ENCODE data around the gene ELMO1. TPM values are rescaled to one million over a fixed set of nuclear protein-coding genes. Genes with fewer than 3 reads are reported as not detected.

Gene ELMO1
- total RNA-seq, 1 experiment from 2014 or later: not detected

DNA sequence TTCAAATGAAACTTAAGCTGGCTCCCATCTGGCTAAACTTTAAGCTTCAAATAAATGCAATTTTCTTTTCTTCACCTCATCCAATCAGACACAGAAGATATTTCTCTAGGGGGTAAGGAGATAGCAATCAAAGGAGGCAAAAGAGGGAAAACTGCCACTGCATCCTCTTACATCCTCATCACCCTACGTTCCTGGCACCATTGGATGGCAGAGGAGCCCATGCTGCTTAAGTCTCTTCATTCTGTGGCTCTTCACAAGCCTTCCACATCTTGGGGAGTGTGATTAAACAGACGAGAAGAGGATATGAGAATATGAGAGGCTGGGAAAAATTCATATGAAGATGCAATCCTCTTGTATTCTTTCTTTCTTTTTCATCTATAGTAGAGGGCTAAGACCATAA, 378.6 kb downstream of the ELMO1 start:
- TF ChIP-seq EZH2 (IDR thresholded peaks at IDR 0.05; ENCODE audit: borderline replicate concordance, low read depth, low read length, poor library complexity, severe bottlenecking): no peak
- TF ChIP-seq, protein P1, sequence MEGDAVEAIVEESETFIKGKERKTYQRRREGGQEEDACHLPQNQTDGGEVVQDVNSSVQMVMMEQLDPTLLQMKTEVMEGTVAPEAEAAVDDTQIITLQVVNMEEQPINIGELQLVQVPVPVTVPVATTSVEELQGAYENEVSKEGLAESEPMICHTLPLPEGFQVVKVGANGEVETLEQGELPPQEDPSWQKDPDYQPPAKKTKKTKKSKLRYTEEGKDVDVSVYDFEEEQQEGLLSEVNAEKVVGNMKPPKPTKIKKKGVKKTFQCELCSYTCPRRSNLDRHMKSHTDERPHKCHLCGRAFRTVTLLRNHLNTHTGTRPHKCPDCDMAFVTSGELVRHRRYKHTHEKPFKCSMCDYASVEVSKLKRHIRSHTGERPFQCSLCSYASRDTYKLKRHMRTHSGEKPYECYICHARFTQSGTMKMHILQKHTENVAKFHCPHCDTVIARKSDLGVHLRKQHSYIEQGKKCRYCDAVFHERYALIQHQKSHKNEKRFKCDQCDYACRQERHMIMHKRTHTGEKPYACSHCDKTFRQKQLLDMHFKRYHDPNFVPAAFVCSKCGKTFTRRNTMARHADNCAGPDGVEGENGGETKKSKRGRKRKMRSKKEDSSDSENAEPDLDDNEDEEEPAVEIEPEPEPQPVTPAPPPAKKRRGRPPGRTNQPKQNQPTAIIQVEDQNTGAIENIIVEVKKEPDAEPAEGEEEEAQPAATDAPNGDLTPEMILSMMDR (conservative IDR thresholded peaks at IDR 0.05; ENCODE audit: low read depth, low read length): no peak
- DNase-seq (ENCODE audit: low spot score): no peak
- no peaks in the 10 kb centered on the region for H3K4me1 ChIP-seq (ENCODE audit: insufficient read depth, low read length, poor library complexity, severe bottlenecking)
- peaks cover 7% of the 10 kb centered on the region for H3K27me3 ChIP-seq (replicated peaks; ENCODE audit: insufficient read depth, low read depth, low read length, poor library complexity)
- intact Hi-C loops (cut with micrococcal nuclease; ENCODE audit: unreplicated experiment): no loop called here
- no peak overlapping the region for H3K4me3 ChIP-seq (ENCODE audit: low read depth, low read length, poor library complexity, severe bottlenecking)
- no TSS peak for BruUV-seq (replicated peaks)
- H3K27ac ChIP-seq (ENCODE audit: low read depth, low read length, poor library complexity, severe bottlenecking): no peak overlapping the region
- H3K36me3 ChIP-seq (ENCODE audit: insufficient read depth, low read length, poor library complexity, severe bottlenecking): no peaks in the 10 kb centered on the region
- ChIA-PET POLR2A (ENCODE audit: low non-redundant PET) (no interaction called here), CTCF (no interaction called here)
- no peaks in the 10 kb centered on the region for H3K9me3 ChIP-seq (ENCODE audit: low read depth, low read length, poor library complexity, severe bottlenecking)

DNA sequence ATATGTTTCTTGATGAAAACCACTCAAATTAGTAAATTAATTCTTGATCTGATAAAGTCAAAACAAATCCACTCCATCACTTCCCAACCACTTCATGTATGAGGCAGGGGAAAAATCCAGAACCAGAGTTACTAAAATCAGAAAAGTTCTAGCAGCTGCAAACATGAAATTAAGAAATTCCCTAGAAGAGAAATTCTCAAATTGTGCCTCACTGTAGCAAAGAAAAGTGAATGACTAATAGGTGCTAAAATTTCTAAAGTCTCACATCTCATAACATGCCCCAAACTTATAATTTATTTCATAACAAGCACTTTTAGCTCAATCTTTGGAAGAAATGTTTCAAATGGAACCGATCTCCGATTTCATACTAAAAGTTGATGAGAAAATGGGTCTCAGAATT, 379.3 kb downstream of the ELMO1 start:
- Histone ChIP-seq H3K36me3 (ENCODE audit: insufficient read depth, low read length, poor library complexity, severe bottlenecking) (no peaks in the 10 kb centered on the region), H3K9me3 (ENCODE audit: low read depth, low read length, poor library complexity, severe bottlenecking) (no peaks in the 10 kb centered on the region), H3K27ac (ENCODE audit: low read depth, low read length, poor library complexity, severe bottlenecking) (no peak overlapping the region), H3K4me1 (ENCODE audit: insufficient read depth, low read length, poor library complexity, severe bottlenecking) (no peaks in the 10 kb centered on the region), H3K4me3 (ENCODE audit: low read depth, low read length, poor library complexity, severe bottlenecking) (no peak overlapping the region), H3K27me3 (replicated peaks; ENCODE audit: insufficient read depth, low read depth, low read length, poor library complexity) (peaks cover 7% of the 10 kb centered on the region)
- TF ChIP-seq, protein P1 (conservative IDR thresholded peaks at IDR 0.05; ENCODE audit: low read depth, low read length): no peak
- no peak for TF ChIP-seq EZH2 (IDR thresholded peaks at IDR 0.05; ENCODE audit: borderline replicate concordance, low read depth, low read length, poor library complexity, severe bottlenecking)
- DNase-seq (ENCODE audit: low spot score): no peak
- no TSS peak for BruUV-seq (replicated peaks)
- ChIA-PET POLR2A (ENCODE audit: low non-redundant PET) (no interaction called here), CTCF (no interaction called here)
- intact Hi-C loops (cut with micrococcal nuclease; ENCODE audit: unreplicated experiment): no loop called here

DNA sequence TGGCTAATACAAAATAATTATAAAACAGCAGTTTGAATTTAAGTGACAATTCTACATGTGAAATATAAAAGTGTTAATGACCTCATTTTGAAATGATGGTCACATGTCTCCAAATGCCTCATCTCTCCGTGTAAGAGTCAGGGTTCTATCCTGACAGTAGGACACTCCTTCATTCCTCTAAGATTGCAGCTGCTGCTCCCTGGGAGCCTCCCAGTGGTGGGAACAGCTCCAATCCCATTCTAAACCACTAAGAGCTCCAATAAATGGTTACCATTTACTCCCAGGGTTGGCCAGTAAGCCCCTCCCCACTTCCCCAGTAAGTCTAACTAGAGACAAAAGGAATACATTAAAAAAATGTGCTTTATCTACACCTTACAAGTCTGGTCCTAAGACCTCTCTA, 379.8 kb downstream of the ELMO1 start:
- ChIA-PET POLR2A (ENCODE audit: low non-redundant PET) (no interaction called here), CTCF (no interaction called here)
- no peaks in the 10 kb centered on the region for H3K36me3 ChIP-seq (ENCODE audit: insufficient read depth, low read length, poor library complexity, severe bottlenecking)
- H3K4me1 ChIP-seq (ENCODE audit: insufficient read depth, low read length, poor library complexity, severe bottlenecking): no peaks in the 10 kb centered on the region
- H3K27ac ChIP-seq (ENCODE audit: low read depth, low read length, poor library complexity, severe bottlenecking): no peak overlapping the region
- H3K9me3 ChIP-seq (ENCODE audit: low read depth, low read length, poor library complexity, severe bottlenecking): no peaks in the 10 kb centered on the region
- no peak for DNase-seq (ENCODE audit: low spot score)
- BruUV-seq (replicated peaks): no TSS peak
- no peak for TF ChIP-seq EZH2 (IDR thresholded peaks at IDR 0.05; ENCODE audit: borderline replicate concordance, low read depth, low read length, poor library complexity, severe bottlenecking)
- TF ChIP-seq, protein P1 (conservative IDR thresholded peaks at IDR 0.05; ENCODE audit: low read depth, low read length): no peak
- H3K4me3 ChIP-seq (ENCODE audit: low read depth, low read length, poor library complexity, severe bottlenecking): no peak overlapping the region
- H3K27me3 ChIP-seq (replicated peaks; ENCODE audit: insufficient read depth, low read depth, low read length, poor library complexity): peaks cover 7% of the 10 kb centered on the region
- intact Hi-C loops (cut with micrococcal nuclease; ENCODE audit: unreplicated experiment): no loop called here

Data from A673 (cell line).